Thyroid gland (tissue), 4 donors: Measurements from ENCODE around the gene SPAAR.

Source experiments
- POLR2A ChIP-seq, 2 donors: fragments of 450-650 bp; IDR thresholded peaks; one replicate each; pipeline ENCODE4 v1.6.1; 2017; ENCODE audit warnings: antibody characterized with exemption in 2 of 2, mild to moderate bottlenecking in 2 of 2, moderate library complexity in 1 of 2
- TF ChIP-seq, protein P1 (sequence below), 6 experiments: fragments of 200-600 bp in 3 of 6; fragments of 450-650 bp in 3 of 6; sonication (generic) in 3 of 6; IDR thresholded peaks; one replicate each; pipeline ENCODE4 v1.5.1; 2016 to 2019; ENCODE audit warnings: antibody characterized with exemption in 6 of 6, mild to moderate bottlenecking in 2 of 6, inconsistent platforms in 1 of 6, moderate library complexity in 1 of 6

DNA sequence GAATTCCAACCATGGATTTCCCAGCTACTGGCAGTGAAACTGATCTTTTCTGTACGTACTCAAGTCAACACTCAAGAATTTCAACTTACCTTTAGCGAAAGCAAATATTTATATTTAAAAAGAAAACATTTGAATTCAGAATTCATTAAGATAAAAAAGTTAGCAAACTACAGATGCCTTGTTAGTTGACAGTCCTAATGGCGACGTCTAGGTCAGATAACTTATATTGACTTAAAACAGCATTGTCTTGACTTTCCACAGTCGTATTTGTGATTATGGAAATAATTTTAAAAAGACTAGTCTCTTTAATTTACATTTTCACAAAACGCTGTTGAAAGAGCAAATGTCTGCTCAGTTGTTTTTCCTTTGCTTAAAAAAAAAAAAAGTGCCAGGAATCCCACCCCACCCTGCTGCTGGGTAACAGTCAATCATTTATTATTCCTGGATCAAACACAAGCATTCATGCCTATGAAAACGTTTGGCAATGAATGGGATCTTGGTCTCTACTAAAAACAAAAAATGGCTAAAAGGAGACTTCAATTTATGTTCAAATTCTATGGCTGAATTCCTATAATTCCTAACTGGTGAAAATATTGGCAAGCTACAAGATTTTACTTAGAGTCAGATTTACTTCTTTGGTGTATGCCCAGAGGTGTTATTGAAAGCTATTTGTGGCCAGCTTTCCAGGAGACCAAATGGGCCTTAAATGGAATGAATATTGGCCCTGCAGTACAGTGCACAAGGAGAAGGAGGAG lies 26.6 kb downstream of the SPAAR start:
- TF ChIP-seq, protein P1, sequence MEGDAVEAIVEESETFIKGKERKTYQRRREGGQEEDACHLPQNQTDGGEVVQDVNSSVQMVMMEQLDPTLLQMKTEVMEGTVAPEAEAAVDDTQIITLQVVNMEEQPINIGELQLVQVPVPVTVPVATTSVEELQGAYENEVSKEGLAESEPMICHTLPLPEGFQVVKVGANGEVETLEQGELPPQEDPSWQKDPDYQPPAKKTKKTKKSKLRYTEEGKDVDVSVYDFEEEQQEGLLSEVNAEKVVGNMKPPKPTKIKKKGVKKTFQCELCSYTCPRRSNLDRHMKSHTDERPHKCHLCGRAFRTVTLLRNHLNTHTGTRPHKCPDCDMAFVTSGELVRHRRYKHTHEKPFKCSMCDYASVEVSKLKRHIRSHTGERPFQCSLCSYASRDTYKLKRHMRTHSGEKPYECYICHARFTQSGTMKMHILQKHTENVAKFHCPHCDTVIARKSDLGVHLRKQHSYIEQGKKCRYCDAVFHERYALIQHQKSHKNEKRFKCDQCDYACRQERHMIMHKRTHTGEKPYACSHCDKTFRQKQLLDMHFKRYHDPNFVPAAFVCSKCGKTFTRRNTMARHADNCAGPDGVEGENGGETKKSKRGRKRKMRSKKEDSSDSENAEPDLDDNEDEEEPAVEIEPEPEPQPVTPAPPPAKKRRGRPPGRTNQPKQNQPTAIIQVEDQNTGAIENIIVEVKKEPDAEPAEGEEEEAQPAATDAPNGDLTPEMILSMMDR (IDR thresholded peaks at IDR 0.05), result no peak
- no peak for TF ChIP-seq POLR2A (IDR thresholded peaks at IDR 0.05)
